Measurements from ENCODE around the gene SLC7A1. TPM values are rescaled to one million over a fixed set of nuclear protein-coding genes. Genes with fewer than 3 reads are reported as not detected.

SLC7A1 gene
- total RNA-seq, 1 experiment from 2014 or later: 24.7 TPM

- no peak for DNase-seq (ENCODE audit: low read depth)
These were observed 62.7 kb downstream of the SLC7A1 start for GRCh38 chr13:29532821-29533220.

GRCh38 chr13:29532116-29532515, 63.4 kb downstream of the SLC7A1 start:
- no peak for DNase-seq (ENCODE audit: low read depth)

GRCh38 chr13:29530901-29531300, 64.6 kb downstream of the SLC7A1 start:
- DNase-seq (ENCODE audit: low read depth): no peak

GRCh38 chr13:29529754-29530153, 65.7 kb downstream of the SLC7A1 start:
- no peak for DNase-seq (ENCODE audit: low read depth)

GRCh38 chr13:29527916-29528315, 67.6 kb downstream of the SLC7A1 start:
- DNase-seq (ENCODE audit: low read depth): no peak

- DNase-seq (ENCODE audit: low read depth): no peak
These were observed 68.0 kb downstream of the SLC7A1 start for GRCh38 chr13:29527511-29527910.

GRCh38 chr13:29526741-29527140, 68.7 kb downstream of the SLC7A1 start:
- DNase-seq (ENCODE audit: low read depth): no peak

GRCh38 chr13:29525757-29526156, 69.7 kb downstream of the SLC7A1 start:
- no peak for DNase-seq (ENCODE audit: low read depth)

GRCh38 chr13:29524641-29525040, 70.8 kb downstream of the SLC7A1 start:
- DNase-seq (ENCODE audit: low read depth): no peak

GRCh38 chr13:29524176-29524575, 71.3 kb downstream of the SLC7A1 start:
- no peak for DNase-seq (ENCODE audit: low read depth)

- DNase-seq (ENCODE audit: low read depth): no peak
These were observed 72.1 kb downstream of the SLC7A1 start for GRCh38 chr13:29523199-29523961.

- no peak for DNase-seq (ENCODE audit: low read depth)
These were observed 73.3 kb downstream of the SLC7A1 start for GRCh38 chr13:29522044-29522685.

- no peak for DNase-seq (ENCODE audit: low read depth)
These were observed 74.2 kb downstream of the SLC7A1 start for GRCh38 chr13:29521336-29521735.

GRCh38 chr13:29520671-29521070, 74.8 kb downstream of the SLC7A1 start:
- DNase-seq (ENCODE audit: low read depth): no peak

GRCh38 chr13:29519921-29520320, 75.6 kb downstream of the SLC7A1 start:
- DNase-seq (ENCODE audit: low read depth): no peak

GRCh38 chr13:29516880-29517279, 78.6 kb downstream of the SLC7A1 start:
- no peak for DNase-seq (ENCODE audit: low read depth)

- no peak for DNase-seq (ENCODE audit: low read depth)
These were observed 79.5 kb downstream of the SLC7A1 start for GRCh38 chr13:29516012-29516411.

GRCh38 chr13:29515372-29515771, 80.1 kb downstream of the SLC7A1 start:
- DNase-seq (ENCODE audit: low read depth): no peak

GRCh38 chr13:29514720-29515310, 80.7 kb downstream of the SLC7A1 start:
- DNase-seq (ENCODE audit: low read depth): no peak

GRCh38 chr13:29513981-29514719, 81.3 kb downstream of the SLC7A1 start:
- no peak for DNase-seq (ENCODE audit: low read depth)

- DNase-seq (ENCODE audit: low read depth): peak; percentile 69
These were observed 82.2 kb downstream of the SLC7A1 start for GRCh38 chr13:29513002-29513980.

Measured in HT1080 (cell line).